HG03139 (cell line): Measurements from ENCODE around the gene PNP.
"Not testable (repeated sequence)": the region's sequence is repeated elsewhere in the genome, so short reads cannot be mapped to it uniquely, and the experiment has no call there.

ENCODE experiments used
- ATAC-seq: cut with Tn5 transposase; IDR thresholded peaks from one replicate; pipeline ENCODE4 v1.9.1; 2021; ENCODE audit not compliant: unreplicated experiment

Gene PNP

GRCh38 chr14:20489093-20489994 lies 20.1 kb downstream of the PNP start:
- no peak for ATAC-seq

- ATAC-seq: no peak
Measured at GRCh38 chr14:20490563-20490962, 21.4 kb downstream of the PNP start.

GRCh38 chr14:20492486-20492885 lies 23.3 kb downstream of the PNP start:
- ATAC-seq: no peak

GRCh38 chr14:20493634-20494033 lies 24.4 kb downstream of the PNP start:
- ATAC-seq: no peak

GRCh38 chr14:20494935-20495766 lies 25.9 kb downstream of the PNP start:
- ATAC-seq: no peak

- ATAC-seq: no peak
Measured at GRCh38 chr14:20498622-20499021, 29.4 kb downstream of the PNP start.

- ATAC-seq: no peak
Measured at GRCh38 chr14:20499108-20499507, 29.9 kb downstream of the PNP start.

GRCh38 chr14:20499881-20500280 lies 30.7 kb downstream of the PNP start:
- no peak for ATAC-seq

- ATAC-seq: no peak
Measured at GRCh38 chr14:20501346-20501745, 32.1 kb downstream of the PNP start.

GRCh38 chr14:20503898-20504297 lies 34.7 kb downstream of the PNP start:
- no peak for ATAC-seq

GRCh38 chr14:20506276-20506675 lies 37.1 kb downstream of the PNP start:
- not testable (repeated sequence) for ATAC-seq

- ATAC-seq: not testable (repeated sequence)
Measured at GRCh38 chr14:20506752-20507151, 37.5 kb downstream of the PNP start.

GRCh38 chr14:20507537-20507936 lies 38.3 kb downstream of the PNP start:
- ATAC-seq: not testable (repeated sequence)

- ATAC-seq: no peak
Measured at GRCh38 chr14:20508367-20508766, 39.2 kb downstream of the PNP start.

GRCh38 chr14:20512177-20512905 lies 43.1 kb downstream of the PNP start:
- ATAC-seq: no peak

GRCh38 chr14:20515846-20516245 lies 46.6 kb downstream of the PNP start:
- no peak for ATAC-seq

GRCh38 chr14:20516921-20517320 lies 47.7 kb downstream of the PNP start:
- no peak for ATAC-seq

GRCh38 chr14:20522332-20522731 lies 53.1 kb downstream of the PNP start:
- ATAC-seq: no peak

GRCh38 chr14:20524027-20524426 lies 54.8 kb downstream of the PNP start:
- no peak for ATAC-seq
